OCI-LY3 (cell line): ENCODE measurements around the gene TLCD3B.

Source experiments
- H2AFZ ChIP-seq: fragments of 200-600, 300-600 bp; shearing (Covaris generic); 2 replicates; pipeline ENCODE4 v1.6.0; 2014; ENCODE audit warnings: antibody characterized with exemption, low read depth, low read length
- H3K27ac ChIP-seq: fragments of 200-600, 300-600 bp; sonication (generic); 2 replicates; pipeline ENCODE4 v1.5.1; 2014; ENCODE audit warnings: mild to moderate bottlenecking, low read length, moderate library complexity, mixed read lengths
- H3K27me3 ChIP-seq: fragments of 200-600, 300-600 bp; sonication (generic); 2 replicates; pipeline ENCODE4 v1.6.1; 2014; ENCODE audit warnings: low read depth, low read length, mixed read lengths
- H3K36me3 ChIP-seq: fragments of 200-600, 300-600 bp; sonication (generic); replicated peaks from 2 replicates; pipeline ENCODE3; 2014; ENCODE audit warnings: low read depth, low read length, mixed read lengths
- H3K4me1 ChIP-seq: fragments of 300-600, 200-600 bp; sonication (generic); 2 replicates; pipeline ENCODE4 v1.6.1; 2014; ENCODE audit warnings: low read length, mixed read lengths
- H3K4me2 ChIP-seq: fragments of 200-600, 300-600 bp; sonication (generic); 2 replicates; pipeline ENCODE4 v1.6.1; 2014; ENCODE audit warnings: low read length, mixed read lengths
- H3K4me3 ChIP-seq: fragments of 300-600, 200-600 bp; sonication (generic); 2 replicates; pipeline ENCODE4 v1.5.1; 2014; ENCODE audit warnings: antibody characterized with exemption, mild to moderate bottlenecking, low read length, moderate library complexity
- H3K79me2 ChIP-seq: fragments of 300-600, 200-600 bp; shearing (Covaris generic); 2 replicates; pipeline ENCODE4 v1.6.1; 2014; ENCODE audit warnings: mild to moderate bottlenecking, low read length, mixed read lengths
- H3K9ac ChIP-seq: fragments of 300-600, 200-600 bp; shearing (Covaris generic); 2 replicates; pipeline ENCODE4 v1.6.0; 2014; ENCODE audit warnings: mild to moderate bottlenecking, low read length, moderate library complexity
- H3K9me3 ChIP-seq: fragments of 200-600, 300-600 bp; shearing (Covaris generic); 2 replicates; pipeline ENCODE4 v1.6.1; 2014; ENCODE audit warnings: low read length, mixed read lengths; ENCODE audit not compliant: insufficient read depth
- H4K20me1 ChIP-seq: fragments of 200-600, 300-600 bp; sonication (generic); 2 replicates; pipeline ENCODE4 v1.6.1; 2016; ENCODE audit warnings: low read length, mixed read lengths; ENCODE audit not compliant: insufficient read depth
- CTCF ChIP-seq: fragments of 200-600, 300-600 bp; sonication (generic); IDR thresholded peaks from 2 replicates; pipeline ENCODE4 v1.5.1; 2014; ENCODE audit warnings: antibody characterized with exemption, low read length, low read depth
- EZH2phosphoT487 ChIP-seq: fragments of 200-600 bp; shearing (Covaris generic); IDR thresholded peaks from 2 replicates; pipeline ENCODE4 v1.6.1; 2018; ENCODE audit warnings: antibody characterized with exemption, mixed run types, low read depth

Gene TLCD3B

DNA sequence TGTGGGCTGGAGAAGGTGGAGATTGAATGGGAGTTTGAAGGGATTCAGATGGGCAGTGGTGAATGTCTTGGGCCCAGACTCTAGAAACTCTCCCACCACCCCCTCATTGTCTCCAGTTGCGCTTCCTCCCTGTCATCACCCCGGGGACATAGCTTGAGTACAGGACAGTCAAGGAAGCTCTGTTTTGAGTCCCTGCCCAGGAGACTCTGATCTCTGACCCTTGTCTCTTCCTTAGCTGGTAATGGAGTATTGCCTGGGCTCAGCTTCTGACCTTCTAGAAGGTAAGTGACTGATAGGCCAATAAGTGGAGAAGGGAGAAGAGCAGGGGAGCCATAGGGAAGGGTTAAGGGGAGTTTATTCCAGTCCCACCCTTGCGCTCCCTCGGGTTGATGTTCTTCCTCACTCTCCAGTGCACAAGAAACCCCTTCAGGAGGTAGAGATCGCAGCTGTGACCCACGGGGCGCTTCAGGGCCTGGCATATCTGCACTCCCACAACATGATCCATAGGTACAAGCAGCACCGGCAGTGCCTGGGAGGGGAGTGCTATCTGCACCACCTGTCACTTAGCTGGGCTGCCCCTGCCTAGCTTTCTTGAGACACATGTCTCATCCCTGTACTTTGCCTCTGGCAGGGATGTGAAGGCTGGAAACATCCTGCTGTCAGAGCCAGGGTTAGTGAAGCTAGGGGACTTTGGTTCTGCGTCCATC, 52.4 kb downstream of the TLCD3B start:
- H3K9ac ChIP-seq = no peak overlapping the region
- peaks cover 38% of the 10 kb centered on the region for H3K36me3 ChIP-seq
- H3K4me1 ChIP-seq = peaks cover 17% of the 10 kb centered on the region
- peaks cover 25% of the 10 kb centered on the region; the same call in 1 of the 2 replicates for H4K20me1 ChIP-seq
- no peaks in the 10 kb centered on the region for H3K27me3 ChIP-seq
- no peak overlapping the region for H2AFZ ChIP-seq
- no peaks in the 10 kb centered on the region for H3K9me3 ChIP-seq
- TF ChIP-seq EZH2phosphoT487 (no peak), CTCF (no peak)
- no peak overlapping the region for H3K4me3 ChIP-seq
- H3K27ac ChIP-seq = no peak overlapping the region
- H3K4me2 ChIP-seq = no peak overlapping the region
- peaks cover 40% of the 10 kb centered on the region for H3K79me2 ChIP-seq

- H3K27me3 ChIP-seq = no peaks in the 10 kb centered on the region
- peaks cover 19% of the 10 kb centered on the region for H3K4me1 ChIP-seq
- TF ChIP-seq EZH2phosphoT487 (no peak), CTCF (no peak)
- H3K27ac ChIP-seq = no peak overlapping the region
- no peaks in the 10 kb centered on the region for H3K9me3 ChIP-seq
- no peak overlapping the region for H3K4me3 ChIP-seq
- H4K20me1 ChIP-seq = peaks cover 25% of the 10 kb centered on the region; the same call in 1 of the 2 replicates
- no peak overlapping the region for H3K9ac ChIP-seq
- peaks cover 40% of the 10 kb centered on the region for H3K79me2 ChIP-seq
- peaks cover 32% of the 10 kb centered on the region for H3K36me3 ChIP-seq
- no peak overlapping the region for H2AFZ ChIP-seq
- H3K4me2 ChIP-seq = no peak overlapping the region
Observed at GRCh38 chr16:29978081-29978480, 53.0 kb downstream of the TLCD3B start.

DNA sequence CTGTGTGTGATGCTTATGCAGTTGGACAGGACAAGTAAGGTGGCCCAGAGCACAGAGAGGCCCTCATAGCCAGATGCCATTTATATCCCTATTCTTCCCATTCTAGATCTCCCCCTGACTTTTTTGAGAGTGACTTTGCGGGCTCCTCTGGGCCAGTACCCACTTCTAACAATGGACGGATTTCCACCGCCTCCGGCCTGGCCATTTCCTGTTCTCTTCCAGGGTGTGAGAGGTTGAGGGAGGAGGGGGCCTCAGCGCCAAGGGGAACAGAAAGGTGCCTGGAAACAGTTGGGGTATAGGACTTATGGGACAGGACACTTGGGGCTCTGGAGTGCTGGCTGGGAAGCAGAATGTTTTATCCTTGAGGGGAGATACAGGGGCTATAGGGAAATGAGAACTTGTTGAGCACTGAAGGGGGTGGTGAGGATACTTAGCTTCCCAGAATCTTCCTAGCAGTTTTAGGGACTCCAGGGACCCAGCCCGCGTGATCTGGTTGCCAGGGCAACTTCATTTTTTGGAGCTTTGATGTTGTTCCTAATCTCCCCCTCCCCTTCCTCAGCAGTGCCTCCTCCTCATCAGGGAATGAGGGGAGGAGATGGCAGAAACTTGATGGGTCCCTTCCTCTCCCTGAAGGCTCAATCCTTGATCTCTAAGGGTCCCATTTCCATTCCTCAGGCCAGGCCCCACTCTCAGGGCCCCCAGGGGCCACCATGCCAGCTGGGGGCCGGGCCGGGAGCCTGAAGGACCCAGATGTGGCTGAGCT, 53.8 kb downstream of the TLCD3B start:
- Histone ChIP-seq H3K79me2 (peaks cover 40% of the 10 kb centered on the region), H3K9me3 (no peaks in the 10 kb centered on the region), H3K27ac (no peak overlapping the region), H4K20me1 (peaks cover 25% of the 10 kb centered on the region; the same call in 1 of the 2 replicates), H3K27me3 (no peaks in the 10 kb centered on the region), H2AFZ (no peak overlapping the region), H3K4me2 (no peak overlapping the region), H3K36me3 (peaks cover 33% of the 10 kb centered on the region), H3K4me3 (no peak overlapping the region), H3K9ac (no peak overlapping the region), H3K4me1 (peaks cover 22% of the 10 kb centered on the region)
- TF ChIP-seq CTCF = no peak
- no peak for TF ChIP-seq EZH2phosphoT487

DNA sequence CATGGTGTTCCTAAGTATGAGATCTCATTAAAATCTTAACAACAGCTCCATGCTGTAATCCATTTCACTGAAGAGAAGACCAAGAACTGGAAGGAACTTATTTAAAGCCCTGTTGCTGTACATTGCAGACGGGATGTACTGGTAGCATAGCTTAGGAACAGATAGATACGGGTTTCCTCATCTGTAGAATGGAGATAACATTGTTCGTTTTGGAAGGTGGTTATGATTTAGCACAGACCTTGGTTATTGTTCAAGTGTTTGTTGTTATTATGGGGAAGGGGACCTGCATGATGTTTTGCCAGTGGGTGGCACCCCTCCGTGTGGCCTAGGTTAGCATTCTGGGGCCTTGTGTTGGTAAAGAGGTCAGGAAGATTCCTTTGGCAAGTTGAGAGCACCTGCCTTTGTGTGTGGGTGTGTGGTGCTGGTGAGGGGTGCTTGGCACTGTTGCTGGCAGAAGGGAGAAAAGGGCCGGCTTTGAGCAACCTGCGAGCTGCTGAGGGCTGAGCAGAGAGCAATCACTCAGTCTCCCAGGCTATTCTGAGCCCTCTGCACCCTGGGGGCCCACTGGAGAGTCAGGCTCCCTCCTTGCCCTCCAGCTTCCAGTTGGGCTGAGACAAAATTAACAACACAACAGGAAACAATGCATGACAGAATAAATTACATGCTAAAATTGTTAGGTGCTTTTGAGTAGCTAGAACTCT, 55.1 kb downstream of the TLCD3B start:
- Histone ChIP-seq H3K36me3 (peaks cover 24% of the 10 kb centered on the region), H3K4me1 (peaks cover 22% of the 10 kb centered on the region), H2AFZ (no peak overlapping the region), H3K4me2 (peak overlapping the region; percentile 99), H3K9me3 (no peaks in the 10 kb centered on the region), H4K20me1 (peaks cover 25% of the 10 kb centered on the region; the same call in 1 of the 2 replicates), H3K27ac (no peak overlapping the region), H3K79me2 (peaks cover 40% of the 10 kb centered on the region), H3K27me3 (no peaks in the 10 kb centered on the region), H3K9ac (no peak overlapping the region; the same call in 1 of the 2 replicates), H3K4me3 (peak overlapping the region; percentile 98; the same call in 1 of the 2 replicates)
- TF ChIP-seq EZH2phosphoT487 (no peak), CTCF (no peak)
